Mucosa of descending colon (tissue), 3 donors: ENCODE data around the gene CFAP65. TPM values are rescaled to one million over a fixed set of nuclear protein-coding genes. Genes with fewer than 3 reads are reported as not detected.
A peak's percentile ranks its signal among the peaks of the same experiment; 100 is the strongest.

Experiments
- ATAC-seq: fragments of 200-7000 bp; cut with Tn5 transposase; one replicate; pipeline ENCODE4 v1.9.1; 2020; ENCODE audit warnings: mild to moderate bottlenecking, moderate library complexity
- DNase-seq, 3 donors: peaks; one replicate each; pipeline ENCODE4 v3.0.0-alpha.2; 2020
- H3K36me3 ChIP-seq: fragments of 200-600 bp; one replicate; pipeline ENCODE4 v1.8.0; 2021; ENCODE audit warnings: low read depth, mild to moderate bottlenecking
- H3K4me1 ChIP-seq: fragments of 200-600 bp; one replicate; pipeline ENCODE4 v1.8.0; 2021; ENCODE audit warnings: low read depth, mild to moderate bottlenecking
- H3K4me3 ChIP-seq: fragments of 200-600 bp; one replicate; pipeline ENCODE4 v1.8.0; 2021; ENCODE audit warnings: mild to moderate bottlenecking
- H3K9me3 ChIP-seq: fragments of 200-600 bp; one replicate; pipeline ENCODE4 v1.8.0; 2021; ENCODE audit warnings: mild to moderate bottlenecking
- CTCF ChIP-seq: fragments of 200-600 bp; IDR thresholded peaks from one replicate; pipeline ENCODE4 v1.8.0; 2022; ENCODE audit warnings: antibody characterized with exemption, mild to moderate bottlenecking
- intact Hi-C, 2 donors: fragments of 100-400 bp; cut with DNase I in 1 of 2; cut with micrococcal nuclease in 1 of 2; formaldehyde crosslinking; loops; one replicate each; pipeline versions ENCODE4 v1.11.0 to v1.11.1; 2022; cut with DNase I, micrococcal nuclease
- total RNA-seq, 3 donors: library from RNA; stranded (reverse); fragmentation: NEBNext Ultra II Directional in 2 of 3; extraction: Animal tissue kit (Norgen Biotek cat#: 25700) in 2 of 3; gene quantifications; one replicate each; pipeline versions ENCODE4 v1.2.1 to v1.2.4, GENCODE V29; 2021 to 2023
- donor health status: DM: no; HTN: no; CAD: no; lungs with moderate emphysema.
- donor health status: DM: no; HTN: no; CAD: no.
- donor health status: DM: no; HTN: yes; CAD: no.

The CFAP65 gene
- total RNA-seq, 3 donors from 2014 or later = 0.09 to 0.46 (median 0.27) TPM

GRCh38 chr2:219026946-219027345, 14.4 kb downstream of the CFAP65 start:
- DNase-seq = no peak
- H3K36me3 ChIP-seq = no peaks in the 10 kb centered on the region
- no peaks in the 10 kb centered on the region for H3K4me1 ChIP-seq
- TF ChIP-seq CTCF = no peak
- ATAC-seq = no peak
- H3K4me3 ChIP-seq = no peak overlapping the region
- H3K9me3 ChIP-seq = no peaks in the 10 kb centered on the region
- intact Hi-C loops = no loop called here

- intact Hi-C loops = no loop called here
- DNase-seq = no peak
- no peak for ATAC-seq
- no peak overlapping the region for H3K4me3 ChIP-seq
- H3K9me3 ChIP-seq = no peaks in the 10 kb centered on the region
- H3K36me3 ChIP-seq = no peaks in the 10 kb centered on the region
- TF ChIP-seq CTCF = no peak
- no peaks in the 10 kb centered on the region for H3K4me1 ChIP-seq
These were observed 15.4 kb downstream of the CFAP65 start for GRCh38 chr2:219025637-219026585.

GRCh38 chr2:219024059-219024458, 17.3 kb downstream of the CFAP65 start:
- DNase-seq (no peak), ATAC-seq (no peak)
- Histone ChIP-seq H3K4me3 (no peak overlapping the region), H3K4me1 (no peaks in the 10 kb centered on the region), H3K36me3 (no peaks in the 10 kb centered on the region), H3K9me3 (no peaks in the 10 kb centered on the region)
- intact Hi-C loops = no loop called here
- no peak for TF ChIP-seq CTCF

GRCh38 chr2:219023045-219023605, 18.2 kb downstream of the CFAP65 start:
- H3K9me3 ChIP-seq = no peaks in the 10 kb centered on the region
- no peak overlapping the region for H3K4me3 ChIP-seq
- H3K36me3 ChIP-seq = no peaks in the 10 kb centered on the region
- intact Hi-C loops = no loop called here
- DNase-seq = no peak
- ATAC-seq = no peak
- no peak for TF ChIP-seq CTCF
- H3K4me1 ChIP-seq = no peaks in the 10 kb centered on the region

- Histone ChIP-seq H3K9me3 (no peaks in the 10 kb centered on the region), H3K4me1 (no peaks in the 10 kb centered on the region), H3K36me3 (no peaks in the 10 kb centered on the region), H3K4me3 (no peak overlapping the region)
- no peak for TF ChIP-seq CTCF
- ATAC-seq (no peak), DNase-seq (peak in 1 of 3 donors; percentile 3)
- intact Hi-C loops = no loop called here
These were observed 18.7 kb downstream of the CFAP65 start for GRCh38 chr2:219022616-219023015.
